OCI-M2 (cell line): ENCODE results near the gene RESP18.
A peak's percentile ranks its signal among the peaks of the same experiment; 100 is the strongest.

Experiments used
- DNase-seq: peaks from one replicate; lab custom pipeline; 2025; ENCODE audit not compliant: unreplicated experiment; lab: John Stamatoyannopoulos, UW

Gene RESP18

DNA sequence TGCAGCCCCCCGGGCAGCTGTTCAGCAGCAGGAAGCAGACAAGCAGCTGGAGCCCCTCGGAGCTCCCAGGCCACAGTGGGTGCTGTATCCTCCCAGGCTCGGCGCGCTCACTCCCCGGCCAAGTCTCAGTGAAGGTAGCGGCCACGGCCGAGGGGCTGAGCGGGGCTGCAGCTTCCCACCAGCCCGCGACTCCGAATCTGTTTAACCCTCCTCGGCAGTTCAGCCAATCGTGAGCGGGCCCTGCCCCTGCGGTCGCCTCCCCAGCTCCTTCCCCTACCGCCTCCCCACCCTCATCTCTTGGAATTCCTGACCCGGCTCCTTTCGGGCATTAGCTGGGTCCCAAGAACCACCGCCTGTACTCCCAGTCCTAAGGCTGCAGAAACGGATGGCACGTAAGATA lies at the start of gene RESP18:
TSS of gene RESP18 (minus strand) at position 203 of the 400 bp plus-strand sequence.
- no peak for DNase-seq

DNA sequence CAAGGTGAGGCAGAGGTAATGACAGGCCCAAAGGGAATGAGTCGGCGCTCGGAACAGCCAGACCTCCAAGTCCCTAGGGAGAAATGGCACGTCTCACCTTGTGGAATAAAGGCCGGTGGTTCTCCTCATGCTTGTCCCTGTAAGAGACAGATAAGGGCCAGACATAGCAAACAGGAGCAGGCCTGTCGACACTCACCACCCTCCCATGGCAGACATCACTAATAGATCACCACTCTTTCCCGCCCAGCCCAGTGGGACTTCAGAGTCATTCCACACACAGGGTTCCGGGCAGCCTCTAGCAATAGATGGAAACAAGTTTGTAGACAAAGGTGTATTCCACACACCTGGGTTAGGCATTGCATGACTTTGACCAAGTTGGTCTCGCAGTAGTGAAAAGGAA lies 48.9 kb upstream of the RESP18 start:
- DNase-seq, result no peak

- no peak for DNase-seq
Observed at GRCh38 chr2:219380926-219381325, 48.4 kb upstream of the RESP18 start.

DNA sequence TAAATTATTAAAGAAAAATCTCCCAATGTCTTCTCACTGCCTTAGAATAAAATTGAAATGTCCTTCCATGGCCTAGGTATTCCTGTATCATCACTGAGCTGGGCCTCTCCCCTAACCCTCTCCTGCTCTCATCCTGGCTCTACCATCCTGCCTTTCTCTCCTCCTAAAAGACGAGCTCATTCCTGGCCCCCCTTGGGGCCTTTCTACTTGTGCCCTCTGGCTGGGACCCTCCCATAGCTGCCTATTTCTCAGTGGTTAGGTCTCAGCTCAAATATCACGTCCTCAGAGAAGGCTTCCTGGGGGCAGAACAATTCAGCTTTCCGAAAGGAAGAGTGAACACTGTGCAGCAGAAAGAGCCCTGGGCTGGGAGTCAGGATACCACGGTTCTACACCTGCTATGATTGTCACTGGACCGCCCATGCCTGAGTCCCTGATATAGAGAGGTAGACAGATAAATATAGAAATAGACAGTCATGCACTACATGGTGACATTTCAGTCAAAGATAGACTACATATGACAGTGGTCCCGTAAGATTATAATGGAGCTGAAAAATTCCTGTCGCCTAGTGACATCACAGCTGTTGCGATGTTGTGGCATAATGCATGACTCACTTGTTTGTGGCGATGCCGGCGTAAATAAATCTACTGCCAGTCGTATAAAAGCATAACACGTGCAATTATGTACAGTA lies 45.8 kb upstream of the RESP18 start:
- DNase-seq, result no peak

- DNase-seq, result no peak
Observed at GRCh38 chr2:219369447-219369861, 36.9 kb upstream of the RESP18 start.

GRCh38 chr2:219368690-219369191 lies 36.2 kb upstream of the RESP18 start:
- no peak for DNase-seq

- DNase-seq, result no peak
Observed at GRCh38 chr2:219362524-219363164, 30.1 kb upstream of the RESP18 start.

DNA sequence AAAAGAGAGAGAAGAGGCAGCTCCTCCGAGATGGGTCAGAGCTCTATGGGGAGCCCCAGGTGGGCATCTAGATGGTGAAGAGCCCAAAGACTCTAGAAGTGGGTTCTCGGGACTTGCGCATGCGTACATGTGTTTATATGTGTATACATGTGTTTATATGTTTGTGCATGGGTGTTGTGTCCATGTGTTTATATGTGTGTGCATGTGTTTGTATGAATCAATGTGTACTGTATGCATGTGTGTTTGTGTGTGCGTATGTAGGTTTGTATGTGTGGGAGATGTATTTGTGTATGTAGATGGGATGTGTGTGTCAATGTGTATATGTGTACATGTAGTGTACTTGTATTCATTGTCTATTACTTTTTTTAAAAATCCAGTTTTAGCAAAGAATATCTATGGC lies 29.5 kb upstream of the RESP18 start:
- DNase-seq, result no peak

GRCh38 chr2:219358170-219359075 lies 25.9 kb upstream of the RESP18 start:
- no peak for DNase-seq

DNA sequence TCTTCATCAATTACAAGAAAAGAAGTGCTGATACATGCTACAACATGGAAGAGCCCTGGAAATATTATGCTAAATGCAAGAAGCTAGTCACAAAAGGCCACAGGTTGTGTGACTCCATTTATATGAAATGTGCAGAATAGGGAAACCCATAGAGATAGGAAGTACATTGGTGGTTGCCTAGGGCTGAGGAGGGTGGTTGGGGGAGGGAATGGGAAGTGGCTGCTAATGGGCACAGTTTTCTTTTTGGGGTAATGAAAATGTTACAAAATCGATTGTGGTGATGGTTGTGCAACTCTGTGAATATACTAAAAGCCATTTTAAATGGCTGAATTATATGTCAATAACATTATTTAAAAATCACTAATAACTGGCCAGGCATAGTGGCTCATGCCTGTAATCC lies 24.3 kb upstream of the RESP18 start:
- no peak for DNase-seq

GRCh38 chr2:219354582-219354981 lies 22.0 kb upstream of the RESP18 start:
- DNase-seq, result no peak

DNA sequence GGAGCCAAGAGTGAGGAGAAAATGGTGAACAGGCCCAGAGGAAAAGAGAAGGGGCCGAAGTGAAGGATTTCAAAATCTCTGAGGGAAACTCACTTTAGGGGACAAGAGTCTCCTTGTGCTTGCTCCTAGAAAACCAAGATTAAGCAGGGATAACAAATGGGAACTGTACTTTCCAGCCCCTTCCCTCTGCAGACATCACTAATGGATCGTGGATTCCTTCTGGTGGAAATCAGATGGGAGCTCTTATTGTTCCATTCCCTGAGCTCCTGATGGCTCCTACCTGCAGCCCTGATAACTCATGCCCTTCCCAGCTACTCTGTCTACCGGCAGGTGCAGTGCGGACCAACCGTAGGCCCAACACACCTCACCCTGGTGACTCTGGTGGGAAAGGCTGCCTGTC lies 20.6 kb upstream of the RESP18 start:
- no peak for DNase-seq

GRCh38 chr2:219352448-219353023 lies 20.0 kb upstream of the RESP18 start:
- peak; percentile 53 for DNase-seq

- DNase-seq, result no peak
Observed at GRCh38 chr2:219350710-219351221, 18.2 kb upstream of the RESP18 start.

DNA sequence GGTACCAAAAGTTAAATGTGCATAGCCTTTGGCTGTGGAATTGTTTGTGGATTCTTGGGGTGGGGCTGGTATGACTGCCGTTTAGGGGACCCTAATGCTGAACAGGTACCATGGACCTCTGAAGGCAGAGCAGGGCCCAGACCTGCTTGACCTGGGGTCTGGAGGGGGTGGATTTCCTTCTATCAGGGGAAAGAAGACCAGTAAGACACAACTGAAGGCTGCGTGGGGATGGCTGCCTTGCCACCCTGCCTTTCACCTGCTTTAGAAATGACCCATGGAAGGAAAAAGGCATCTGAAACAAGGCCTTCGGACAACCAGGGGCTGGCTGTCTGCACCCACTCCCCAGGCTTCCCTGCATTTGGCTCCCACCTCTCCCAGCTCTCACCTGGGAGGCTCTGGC lies 17.7 kb upstream of the RESP18 start:
- no peak for DNase-seq

GRCh38 chr2:219344751-219345430 lies 12.3 kb upstream of the RESP18 start:
- no peak for DNase-seq

- no peak for DNase-seq
Observed at GRCh38 chr2:219335373-219335786, 2.8 kb upstream of the RESP18 start.

DNA sequence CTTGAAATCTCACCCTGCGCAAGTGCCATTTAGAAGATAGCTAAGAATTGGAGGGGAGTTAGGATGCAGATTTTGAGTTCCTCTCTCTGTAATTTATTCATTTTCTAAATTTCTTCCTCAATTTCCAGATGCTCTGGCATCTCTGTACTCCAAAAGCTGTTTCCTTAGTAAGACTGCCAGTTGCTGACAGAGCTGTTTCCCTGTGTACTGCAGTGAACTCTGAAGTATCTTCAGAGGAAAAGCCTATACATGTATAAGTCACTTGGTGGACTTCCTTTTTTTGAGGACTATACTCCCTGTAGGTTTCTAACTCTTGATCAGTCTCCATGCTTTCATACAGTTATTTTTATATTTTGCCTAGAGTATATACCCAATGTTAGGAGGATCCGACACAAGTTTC lies 1.5 kb upstream of the RESP18 start:
- DNase-seq, result no peak

- no peak for DNase-seq
Observed at GRCh38 chr2:219331560-219332213, 857 bp downstream of the RESP18 start.

DNA sequence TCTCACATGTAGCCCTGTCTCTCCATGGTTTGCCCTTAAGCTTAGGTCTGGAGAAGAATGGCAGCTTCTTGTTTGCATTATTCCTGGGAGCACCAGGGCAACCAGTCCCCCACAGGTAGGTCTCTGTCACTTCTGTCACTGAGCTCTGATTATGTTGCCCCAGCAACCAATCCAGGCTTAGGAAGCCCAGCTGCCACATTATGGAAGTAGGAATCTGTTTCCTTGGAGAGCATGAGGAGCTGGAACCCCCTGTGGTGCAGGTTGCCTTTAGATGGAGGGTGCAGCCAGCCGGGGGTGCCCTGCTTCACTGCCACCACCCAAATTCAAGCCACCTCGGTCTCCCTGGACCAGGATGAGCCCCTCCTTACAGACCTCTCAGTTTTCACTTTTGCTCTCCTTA lies 4.8 kb downstream of the RESP18 start:
- no peak for DNase-seq
